Placental pericyte (primary cell): Measurements from ENCODE around the gene UBXN1. TPM values are rescaled to one million over a fixed set of nuclear protein-coding genes. Genes with fewer than 3 reads are reported as not detected.

Experiments
- small RNA-seq: library from RNA; depleted of rRNA; stranded (forward); fragments of <200 nt; gene quantifications from one replicate; pipeline ENCODE3, GENCODE V24; 2012; ENCODE audit warnings: low replicate concordance
- total RNA-seq: library from RNA; depleted of rRNA; stranded (reverse); fragments of >200 nt; gene quantifications from 2 replicates; pipeline ENCODE4 v1.2.3, GENCODE V29; 2012

UBXN1 gene, protein sequence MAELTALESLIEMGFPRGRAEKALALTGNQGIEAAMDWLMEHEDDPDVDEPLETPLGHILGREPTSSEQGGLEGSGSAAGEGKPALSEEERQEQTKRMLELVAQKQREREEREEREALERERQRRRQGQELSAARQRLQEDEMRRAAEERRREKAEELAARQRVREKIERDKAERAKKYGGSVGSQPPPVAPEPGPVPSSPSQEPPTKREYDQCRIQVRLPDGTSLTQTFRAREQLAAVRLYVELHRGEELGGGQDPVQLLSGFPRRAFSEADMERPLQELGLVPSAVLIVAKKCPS
- 62.4 and 230 TPM in 2 replicates for total RNA-seq

DNA sequence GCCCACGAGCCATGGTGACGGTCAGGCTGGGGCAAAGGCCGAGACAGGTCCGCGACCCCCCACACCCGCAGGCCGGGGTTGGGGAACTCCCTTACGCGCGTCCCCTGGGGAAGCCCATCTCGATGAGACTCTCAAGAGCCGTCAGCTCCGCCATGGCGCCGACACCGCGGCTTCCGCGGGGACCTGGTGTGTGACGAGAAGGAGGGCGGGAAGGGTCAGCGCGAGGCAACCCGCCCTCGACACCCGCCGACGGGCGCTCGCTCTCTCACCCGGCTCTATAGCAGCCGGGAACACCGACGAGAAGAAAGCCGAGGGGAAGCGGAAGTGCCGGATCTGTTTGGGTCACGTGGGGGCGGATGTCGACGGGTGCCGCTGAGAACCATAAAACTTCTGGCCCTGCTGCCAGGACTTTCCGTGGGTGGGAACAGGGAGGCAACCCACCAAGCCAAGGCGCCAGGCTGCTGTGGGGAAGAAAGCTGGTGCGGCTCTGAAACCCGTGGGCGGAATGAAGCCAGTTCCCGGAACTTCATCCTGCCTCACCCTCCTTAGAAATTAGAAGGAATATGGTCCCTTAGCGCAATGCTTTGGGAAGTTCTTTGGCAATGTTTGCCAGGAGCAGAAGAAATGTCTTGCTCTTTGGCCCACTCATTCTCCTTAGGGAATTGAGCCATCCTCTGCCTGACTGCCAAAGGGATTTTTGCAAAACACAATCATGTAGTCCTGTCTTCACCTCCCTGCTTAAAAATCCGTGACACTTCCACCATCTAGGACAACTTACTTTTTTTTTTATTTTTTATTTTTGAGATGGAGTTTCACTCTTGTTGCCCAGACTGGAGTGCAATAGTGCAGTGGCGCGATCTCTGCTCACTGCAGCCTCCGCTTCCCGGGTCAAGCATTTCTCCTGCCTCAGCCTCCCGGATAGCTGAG lies at the start of gene UBXN1:
TSS of gene UBXN1 (minus strand) at position 304 of the 927 bp plus-strand sequence. CDS start at position 154, 150 bp downstream.

DNA sequence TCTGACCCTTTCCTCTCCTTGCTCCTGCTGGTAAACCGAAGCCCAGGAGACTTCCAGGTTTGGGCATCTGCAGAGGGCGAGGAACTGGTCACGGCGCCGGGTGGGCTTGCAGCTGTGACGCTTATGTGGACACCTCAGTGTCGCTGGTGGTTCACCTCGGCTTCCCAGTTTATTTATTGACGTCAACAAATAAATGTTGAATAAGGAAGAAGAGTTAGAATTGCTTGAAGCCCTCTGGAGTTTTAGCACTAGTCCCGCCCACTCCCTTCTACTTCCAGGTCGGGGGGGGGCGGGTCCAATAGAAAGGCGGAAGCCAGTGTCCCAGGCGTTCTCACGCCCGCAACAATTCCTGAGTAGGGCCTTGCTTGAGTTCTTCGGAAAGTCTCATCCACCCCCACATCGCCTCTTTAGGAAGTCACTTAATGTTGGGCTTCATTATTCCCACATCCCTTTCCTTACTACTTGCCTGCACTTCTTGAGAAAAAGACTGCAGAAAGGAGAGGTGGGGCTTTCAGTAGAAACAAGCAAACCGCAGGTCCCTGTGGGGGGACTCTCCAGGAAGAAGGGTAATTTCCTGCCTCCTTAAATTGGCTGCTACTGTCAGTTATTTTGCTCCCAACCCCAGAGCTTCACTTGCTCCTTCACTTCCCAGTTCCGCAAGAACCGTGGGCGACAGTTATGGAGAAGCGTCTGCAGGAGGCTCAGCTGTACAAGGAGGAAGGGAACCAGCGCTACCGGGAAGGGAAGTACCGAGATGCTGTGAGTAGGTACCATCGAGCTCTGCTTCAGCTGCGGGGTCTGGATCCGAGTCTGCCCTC lies 49.5 kb upstream of the UBXN1 start, which contains the start of gene TTC9C:
TSS of gene TTC9C (plus strand) at position 316 of the 818 bp plus-strand sequence. CDS start at position 679, 363 bp downstream.

DNA sequence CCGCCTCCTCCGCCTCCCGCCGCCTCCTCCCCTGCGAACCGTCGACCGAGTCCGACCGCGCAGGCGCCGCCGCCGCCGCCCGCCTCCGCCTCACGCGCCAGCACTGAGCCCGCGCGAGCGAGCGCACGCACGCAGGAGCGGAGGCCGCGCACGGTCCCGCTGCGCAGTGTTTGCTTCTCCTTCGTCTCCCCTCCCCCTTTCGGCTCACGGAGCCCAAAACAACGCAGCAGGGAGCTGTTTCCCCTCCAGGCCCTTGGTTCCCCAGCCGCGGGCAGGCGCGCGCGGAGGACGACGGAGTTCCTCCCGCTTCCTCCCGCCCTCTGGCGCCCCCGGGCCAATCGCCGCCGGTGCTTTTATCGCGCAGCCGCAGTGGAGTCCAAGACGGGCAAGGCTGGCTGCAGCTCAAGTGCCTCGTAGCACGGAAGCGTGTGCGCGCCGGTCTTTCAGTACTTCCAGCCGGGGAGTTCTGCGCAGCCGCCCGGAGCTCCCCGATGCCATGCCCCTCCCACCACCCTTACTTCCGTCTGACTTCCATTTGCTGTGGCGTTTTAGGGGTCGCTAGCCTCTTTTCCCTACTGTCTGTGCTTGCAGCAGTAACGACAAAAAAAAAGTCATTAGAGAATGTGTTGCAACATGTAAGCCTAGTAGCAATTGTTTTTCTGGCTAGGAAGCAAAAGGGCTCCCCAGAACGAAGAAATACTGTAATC lies 48.4 kb upstream of the UBXN1 start, which contains the start of gene HNRNPUL2:
TSS of gene HNRNPUL2 (minus strand) at position 293 of the 707 bp plus-strand sequence. CDS start 301 bp downstream, outside the sequence.

DNA sequence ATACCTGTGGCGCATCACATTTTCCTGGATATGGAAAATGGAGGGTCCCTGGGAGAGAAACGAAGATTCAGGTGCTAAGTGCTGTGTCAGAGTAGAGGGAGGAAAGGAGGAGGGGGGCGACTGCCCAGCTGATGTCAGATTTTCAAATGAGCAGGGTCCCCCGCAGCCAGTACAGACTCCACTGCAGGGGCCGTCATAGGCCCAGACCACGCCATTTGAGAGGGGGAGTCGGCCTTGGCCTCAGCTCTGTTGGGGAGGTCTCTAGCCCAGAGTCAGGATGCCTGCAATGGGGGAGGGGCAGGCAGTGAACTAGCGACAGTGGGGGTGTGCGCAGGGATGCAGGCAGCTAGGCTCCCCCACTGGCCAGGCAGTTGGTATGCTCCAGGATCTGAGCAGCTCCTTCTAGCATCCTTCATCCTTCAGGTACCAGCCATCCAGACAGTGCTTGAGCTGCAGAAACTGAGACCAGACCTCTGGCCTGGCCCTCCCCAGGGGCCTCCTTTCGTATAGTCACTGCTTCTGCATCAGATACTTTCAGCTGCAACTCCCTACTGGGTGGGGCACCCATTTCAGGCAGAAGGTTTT lies 28.5 kb upstream of the UBXN1 start, which contains the start of the genes BSCL2 and GNG3:
TSS of gene BSCL2 (minus strand) at position 148 of the 585 bp plus-strand sequence. CDS start 229 bp downstream, outside the sequence.
TSS of gene GNG3 (plus strand) at position 400 of the 585 bp plus-strand sequence. CDS start 620 bp downstream, outside the sequence.

DNA sequence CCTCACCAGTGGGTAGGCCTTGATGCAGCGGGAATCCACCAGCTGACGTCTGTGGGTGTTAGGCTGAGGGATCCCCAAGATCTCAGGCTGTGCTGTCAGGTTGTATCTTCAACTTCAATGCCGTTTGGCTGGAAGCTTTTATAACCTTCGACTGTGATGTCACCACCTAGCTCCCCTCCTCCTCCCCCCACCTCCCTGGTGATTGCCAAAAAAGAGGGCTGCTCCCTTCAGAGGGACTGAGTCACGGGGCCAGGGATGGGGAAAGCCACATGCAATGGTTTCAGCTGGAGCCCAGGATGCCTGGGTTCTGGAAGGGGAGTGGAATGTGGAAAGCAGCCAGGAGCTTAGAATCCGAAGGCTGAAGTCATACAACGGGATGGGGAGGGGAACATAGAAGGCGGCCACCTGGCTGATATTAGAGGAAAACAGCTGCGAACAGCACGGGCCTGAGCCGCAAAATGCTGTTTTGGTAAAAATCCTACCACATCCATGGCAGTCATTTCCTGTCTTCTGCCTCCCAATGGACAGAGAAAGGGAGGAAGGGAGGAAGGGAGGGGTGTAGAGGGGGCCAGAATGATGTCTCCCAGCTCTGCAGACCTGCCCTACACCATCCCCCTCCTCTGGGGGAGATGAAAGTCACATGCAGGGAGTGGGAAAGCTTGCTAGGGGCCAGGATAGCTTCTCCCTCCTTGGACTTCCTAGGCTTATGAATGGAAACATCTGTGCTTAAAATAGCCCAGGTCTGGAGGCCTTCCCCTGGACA lies 10.7 kb upstream of the UBXN1 start, which contains the start of gene LRRN4CL:
TSS of gene LRRN4CL (minus strand) at position 110 of the 763 bp plus-strand sequence. CDS start 1,022 bp downstream, outside the sequence.

DNA sequence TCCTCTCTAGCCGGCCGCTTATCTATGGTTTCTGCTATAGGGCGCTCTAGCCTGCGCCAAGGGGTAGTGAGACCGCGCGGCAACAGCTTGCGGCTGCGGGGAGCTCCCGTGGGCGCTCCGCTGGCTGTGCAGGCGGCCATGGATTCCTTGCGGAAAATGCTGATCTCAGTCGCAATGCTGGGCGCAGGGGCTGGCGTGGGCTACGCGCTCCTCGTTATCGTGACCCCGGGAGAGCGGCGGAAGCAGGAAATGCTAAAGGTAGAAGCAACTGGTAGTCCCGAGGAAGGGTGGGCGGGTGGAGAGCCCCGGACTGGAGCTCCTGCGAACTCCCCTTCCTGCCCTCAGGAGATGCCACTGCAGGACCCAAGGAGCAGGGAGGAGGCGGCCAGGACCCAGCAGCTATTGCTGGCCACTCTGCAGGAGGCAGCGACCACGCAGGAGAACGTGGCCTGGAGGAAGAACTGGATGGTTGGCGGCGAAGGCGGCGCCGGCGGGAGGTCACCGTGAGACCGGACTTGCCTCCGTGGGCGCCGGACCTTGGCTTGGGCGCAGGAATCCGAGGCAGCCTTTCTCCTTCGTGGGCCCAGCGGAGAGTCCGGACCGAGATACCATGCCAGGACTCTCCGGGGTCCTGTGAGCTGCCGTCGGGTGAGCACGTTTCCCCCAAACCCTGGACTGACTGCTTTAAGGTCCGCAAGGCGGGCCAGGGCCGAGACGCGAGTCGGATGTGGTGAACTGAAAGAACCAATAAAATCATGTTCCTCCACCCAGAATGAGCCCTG lies 7.1 kb downstream of the UBXN1 start, which contains the start of the genes LBHD1 and UQCC3:
TSS of gene LBHD1 (minus strand) at position 660 of the 782 bp plus-strand sequence. CDS start 2,236 bp downstream, outside the sequence.
TSS of gene UQCC3 (plus strand) at position 66 of the 782 bp plus-strand sequence. CDS start at position 139, 73 bp downstream.

DNA sequence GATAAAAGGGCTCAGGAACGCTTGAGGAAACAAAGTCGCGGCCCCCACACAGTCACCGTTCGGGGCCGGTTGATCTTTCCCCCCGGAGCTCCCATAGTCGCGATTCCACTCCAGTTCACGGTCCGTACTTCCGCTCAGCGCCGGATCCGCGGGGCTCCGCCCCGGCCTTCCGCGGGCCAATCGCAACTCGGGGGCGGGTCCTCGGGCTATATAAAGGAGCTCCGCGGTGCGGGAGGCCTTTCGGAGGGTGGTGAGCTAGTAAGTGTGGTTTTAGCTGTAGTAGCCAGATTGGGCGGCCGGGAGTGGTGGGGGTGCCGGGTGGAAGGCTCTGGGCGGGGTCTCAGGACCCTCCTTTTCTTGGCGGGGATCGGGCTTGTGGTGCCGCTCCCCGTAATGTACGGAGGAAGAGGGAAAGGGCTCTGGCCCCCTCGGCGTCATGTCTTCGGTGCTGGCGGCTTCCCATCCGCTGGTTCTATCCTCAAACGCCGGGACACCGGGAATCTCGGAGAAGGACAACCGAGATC lies 13.7 kb downstream of the UBXN1 start, which contains the start of the genes C11orf98 and CSKMT:
TSS of gene C11orf98 (minus strand) at position 136 of the 524 bp plus-strand sequence. CDS start at position 95, 41 bp downstream.
TSS of gene CSKMT (plus strand) at position 238 of the 524 bp plus-strand sequence. CDS start 568 bp downstream, outside the sequence.

DNA sequence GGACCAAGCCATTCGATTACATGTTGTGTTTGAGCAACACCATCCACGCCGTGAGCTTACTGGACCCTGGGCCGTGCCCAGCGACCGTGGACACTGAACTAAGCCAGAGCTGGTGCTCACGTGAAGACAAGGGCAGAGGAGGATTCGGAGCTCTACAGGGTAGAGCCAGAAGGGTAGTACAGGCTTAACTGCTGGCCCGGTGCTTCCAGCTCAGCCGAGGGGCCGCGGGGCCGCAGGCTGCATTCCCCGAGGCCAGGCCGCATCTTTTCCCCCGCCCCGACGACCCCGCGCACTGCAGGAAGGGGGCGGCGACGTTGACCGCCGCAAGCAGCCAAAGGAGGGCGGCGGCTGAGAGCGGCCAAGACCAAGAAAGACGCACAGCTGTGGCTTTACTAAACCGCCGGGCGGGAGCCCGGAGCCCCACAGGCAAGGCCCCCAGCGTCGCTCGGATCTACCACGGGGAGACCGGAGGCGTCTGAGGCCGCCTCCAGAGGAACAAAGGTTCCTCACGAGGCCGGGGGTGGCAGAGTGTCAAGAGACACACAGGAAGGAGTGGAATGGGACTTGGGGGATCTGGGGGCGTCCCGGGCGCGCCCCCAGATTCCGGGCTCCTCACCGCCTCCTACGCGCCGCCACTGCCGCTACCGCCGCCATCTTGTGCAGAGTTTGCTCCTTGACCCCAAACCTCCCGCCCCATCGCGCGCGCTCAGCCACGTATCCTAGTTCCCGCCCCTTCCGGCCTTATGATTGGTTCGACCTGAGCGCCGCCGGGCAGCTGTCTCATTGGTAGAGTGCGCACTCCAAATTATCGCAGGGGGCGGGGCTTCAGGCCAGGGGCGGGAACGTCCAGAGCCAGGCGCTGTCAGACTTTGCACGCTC lies 32.7 kb downstream of the UBXN1 start, which contains the start of gene GANAB:
TSS of gene GANAB (minus strand) at position 668 of the 879 bp plus-strand sequence. CDS start at position 654, 14 bp downstream.

Small RNA genes lying within 50 kb of the gene (small RNA-seq; reads per million reads assigned to genes)
- not detected for gene SNORA57

Other genes with a start within 250 kb of the UBXN1 start
- 206 and 490 TPM in 2 replicates for gene AHNAK, start 132.3 kb downstream of the UBXN1 start, total RNA-seq
- gene EEF1G, start 105.2 kb downstream of the UBXN1 start, total RNA-seq, result 914 and 1,622 TPM in 2 replicates
- 7.4 and 8.4 TPM in 2 replicates for gene TUT1, start 87.5 kb downstream of the UBXN1 start, total RNA-seq
- 82.7 and 179 TPM in 2 replicates for gene MTA2, start 77.2 kb downstream of the UBXN1 start, total RNA-seq
- gene EML3, start 66.3 kb downstream of the UBXN1 start, total RNA-seq, result 17.9 and 20.3 TPM in 2 replicates
- gene ROM1, start 65.8 kb downstream of the UBXN1 start, total RNA-seq, result 1.3 and 4.6 TPM in 2 replicates
- 34.6 and 47.0 TPM in 2 replicates for gene B3GAT3, start 57.1 kb downstream of the UBXN1 start, total RNA-seq
- 222 and 365 TPM in 2 replicates for gene GANAB, start 32.5 kb downstream of the UBXN1 start, total RNA-seq
- 19.0 and 38.4 TPM in 2 replicates for gene INTS5, start 25.8 kb downstream of the UBXN1 start, total RNA-seq
- gene C11orf98, start 13.9 kb downstream of the UBXN1 start, total RNA-seq, result 19.9 and 31.8 TPM in 2 replicates
- gene CSKMT, start 13.8 kb downstream of the UBXN1 start, total RNA-seq, result 5.3 and 10.0 TPM in 2 replicates
- gene UQCC3, start 7.4 kb downstream of the UBXN1 start, total RNA-seq, result 4.6 and 7.6 TPM in 2 replicates
- 5.2 and 5.5 TPM in 2 replicates for gene LBHD1, start 6.8 kb downstream of the UBXN1 start, total RNA-seq
- 3.7 and 4.7 TPM in 2 replicates for gene LRRN4CL, start 10.5 kb upstream of the UBXN1 start, total RNA-seq
- 42.2 and 63.7 TPM in 2 replicates for gene BSCL2, start 28.4 kb upstream of the UBXN1 start, total RNA-seq
- not detected in 2 replicates for gene GNG3, start 28.6 kb upstream of the UBXN1 start, total RNA-seq
- gene HNRNPUL2, start 48.4 kb upstream of the UBXN1 start, total RNA-seq, result 7.0 and 16.3 TPM in 2 replicates
- 39.8 and 49.1 TPM in 2 replicates for gene TTC9C, start 49.4 kb upstream of the UBXN1 start, total RNA-seq
- gene ZBTB3, start 75.1 kb upstream of the UBXN1 start, total RNA-seq, result 15.1 and 18.3 TPM in 2 replicates
- 54.0 and 56.0 TPM in 2 replicates for gene POLR2G, start 82.5 kb upstream of the UBXN1 start, total RNA-seq
- gene TAF6L, start 92.3 kb upstream of the UBXN1 start, total RNA-seq, result 19.3 and 29.5 TPM in 2 replicates
- gene TMEM179B, start 108.3 kb upstream of the UBXN1 start, total RNA-seq, result 42.2 and 50.7 TPM in 2 replicates
- 11.2 and 21.0 TPM in 2 replicates for gene TMEM223, start 112.9 kb upstream of the UBXN1 start, total RNA-seq
- gene NXF1, start 126.4 kb upstream of the UBXN1 start, total RNA-seq, result 35.2 and 49.5 TPM in 2 replicates
- 48.7 and 70.2 TPM in 2 replicates for gene STX5, start 153.0 kb upstream of the UBXN1 start, total RNA-seq
- gene TEX54, start 153.8 kb upstream of the UBXN1 start, total RNA-seq, result not detected in 2 replicates
- 44.6 and 56.4 TPM in 2 replicates for gene WDR74, start 160.5 kb upstream of the UBXN1 start, total RNA-seq
- gene SLC3A2, start 201.8 kb upstream of the UBXN1 start, total RNA-seq, result 160 and 906 TPM in 2 replicates
- not detected in 2 replicates for gene CHRM1, start 242.3 kb upstream of the UBXN1 start, total RNA-seq